Suprapubic skin (tissue), 3 donors: ENCODE data around the gene SIK3.

Source experiments
- EP300 ChIP-seq: sonication (generic); formaldehyde crosslinking; IDR thresholded peaks from one replicate; pipeline ENCODE4 v1.6.1; 2017; ENCODE audit warnings: antibody characterized with exemption
- TF ChIP-seq, protein P1 (sequence below), 2 donors: fragments of 200-600 bp in 1 of 2; fragments of 450-650 bp in 1 of 2; sonication (generic) in 1 of 2; IDR thresholded peaks; one replicate each; pipeline ENCODE4 v1.5.1; 2016 to 2019; ENCODE audit warnings: antibody characterized with exemption in 2 of 2, mild to moderate bottlenecking in 1 of 2, moderate library complexity in 1 of 2

DNA sequence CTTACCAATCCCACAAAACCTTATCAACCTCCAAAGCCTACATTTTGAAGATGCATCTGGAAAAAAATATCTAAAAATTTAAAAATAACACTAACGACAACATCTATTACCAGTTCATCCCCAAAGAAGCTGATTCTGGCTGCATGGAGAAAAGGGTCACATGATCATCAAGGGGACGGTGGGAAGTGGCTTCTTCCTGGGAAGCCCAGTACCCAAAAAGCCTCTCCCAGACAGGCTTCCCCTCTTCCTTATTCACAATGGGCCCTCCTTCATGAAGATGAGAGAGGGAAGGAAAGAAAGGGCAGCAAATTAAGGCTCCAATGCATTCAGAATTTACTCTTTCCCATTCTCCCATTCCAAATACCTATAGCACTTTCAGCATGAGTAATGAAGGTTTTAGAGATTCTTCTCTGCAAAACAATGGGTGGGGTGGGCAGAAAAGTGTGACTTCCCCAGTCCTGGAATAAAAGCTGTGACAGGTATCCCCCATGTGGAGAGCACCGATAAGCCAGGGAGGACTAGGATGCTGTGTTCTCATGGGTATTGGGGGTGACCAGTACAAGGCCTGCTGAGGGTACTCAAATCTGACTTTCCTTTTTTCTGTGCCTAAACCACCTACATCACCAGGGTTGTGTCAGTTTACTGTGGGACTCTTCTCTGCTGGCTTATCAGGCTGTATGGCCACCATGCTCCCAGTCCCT lies 88.2 kb downstream of the SIK3 start:
- TF ChIP-seq, protein P1, sequence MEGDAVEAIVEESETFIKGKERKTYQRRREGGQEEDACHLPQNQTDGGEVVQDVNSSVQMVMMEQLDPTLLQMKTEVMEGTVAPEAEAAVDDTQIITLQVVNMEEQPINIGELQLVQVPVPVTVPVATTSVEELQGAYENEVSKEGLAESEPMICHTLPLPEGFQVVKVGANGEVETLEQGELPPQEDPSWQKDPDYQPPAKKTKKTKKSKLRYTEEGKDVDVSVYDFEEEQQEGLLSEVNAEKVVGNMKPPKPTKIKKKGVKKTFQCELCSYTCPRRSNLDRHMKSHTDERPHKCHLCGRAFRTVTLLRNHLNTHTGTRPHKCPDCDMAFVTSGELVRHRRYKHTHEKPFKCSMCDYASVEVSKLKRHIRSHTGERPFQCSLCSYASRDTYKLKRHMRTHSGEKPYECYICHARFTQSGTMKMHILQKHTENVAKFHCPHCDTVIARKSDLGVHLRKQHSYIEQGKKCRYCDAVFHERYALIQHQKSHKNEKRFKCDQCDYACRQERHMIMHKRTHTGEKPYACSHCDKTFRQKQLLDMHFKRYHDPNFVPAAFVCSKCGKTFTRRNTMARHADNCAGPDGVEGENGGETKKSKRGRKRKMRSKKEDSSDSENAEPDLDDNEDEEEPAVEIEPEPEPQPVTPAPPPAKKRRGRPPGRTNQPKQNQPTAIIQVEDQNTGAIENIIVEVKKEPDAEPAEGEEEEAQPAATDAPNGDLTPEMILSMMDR (IDR thresholded peaks at IDR 0.05), result no peak
- TF ChIP-seq EP300, result no peak
